Colonic mucosa (tissue), 4 donors: Measurements from ENCODE around the gene FHL2. TPM values are rescaled to one million over a fixed set of nuclear protein-coding genes. Genes with fewer than 3 reads are reported as not detected.

Experiments
- DNase-seq: peaks from one replicate; pipeline ENCODE4 v3.0.0-alpha.2; 2020
- H3K27ac ChIP-seq: fragments of 200-600 bp; one replicate; pipeline ENCODE4 v1.8.0; 2021
- H3K27me3 ChIP-seq: fragments of 200-600 bp; one replicate; pipeline ENCODE4 v1.8.0; 2021
- H3K36me3 ChIP-seq: fragments of 200-600 bp; one replicate; pipeline ENCODE4 v1.8.0; 2021
- H3K4me1 ChIP-seq: fragments of 200-600 bp; one replicate; pipeline ENCODE4 v1.8.0; 2021; ENCODE audit warnings: mild to moderate bottlenecking
- H3K4me3 ChIP-seq: fragments of 200-600 bp; one replicate; pipeline ENCODE4 v1.8.0; 2021
- H3K9ac ChIP-seq, 2 donors: one replicate each; pipeline ENCODE4 v1.7.0; 2013; ENCODE audit warnings: control low read depth in 2 of 2, low read depth in 2 of 2, low read length in 2 of 2
- H3K9me3 ChIP-seq: fragments of 200-600 bp; one replicate; pipeline ENCODE4 v1.8.0; 2021
- intact Hi-C: fragments of 100-400 bp; cut with DNase I; formaldehyde crosslinking; loops from one replicate; pipeline ENCODE4 v1.14.1; 2022
- total RNA-seq, 2 donors: library from RNA; stranded (reverse); fragmentation: NEBNext Ultra II Directional in 1 of 2; extraction: Animal tissue kit (Norgen Biotek cat#: 25700) in 1 of 2; gene quantifications; one replicate each; pipeline ENCODE4 v1.2.1, GENCODE V29; 2021
- TF ChIP-seq, protein P1 (sequence below): fragments of 200-600 bp; IDR thresholded peaks from one replicate; pipeline ENCODE4 v1.8.0; 2022; ENCODE audit warnings: antibody characterized with exemption, mild to moderate bottlenecking
- donor health status: healthy.
- donor health status: DM: no; HTN: no; CAD: no.
- donor health status: DM: no; HTN: no; CAD: no.

FHL2 gene, protein sequence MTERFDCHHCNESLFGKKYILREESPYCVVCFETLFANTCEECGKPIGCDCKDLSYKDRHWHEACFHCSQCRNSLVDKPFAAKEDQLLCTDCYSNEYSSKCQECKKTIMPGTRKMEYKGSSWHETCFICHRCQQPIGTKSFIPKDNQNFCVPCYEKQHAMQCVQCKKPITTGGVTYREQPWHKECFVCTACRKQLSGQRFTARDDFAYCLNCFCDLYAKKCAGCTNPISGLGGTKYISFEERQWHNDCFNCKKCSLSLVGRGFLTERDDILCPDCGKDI
- 100 to 1,000 TPM; 103 to 212 TPM for total RNA-seq

DNA sequence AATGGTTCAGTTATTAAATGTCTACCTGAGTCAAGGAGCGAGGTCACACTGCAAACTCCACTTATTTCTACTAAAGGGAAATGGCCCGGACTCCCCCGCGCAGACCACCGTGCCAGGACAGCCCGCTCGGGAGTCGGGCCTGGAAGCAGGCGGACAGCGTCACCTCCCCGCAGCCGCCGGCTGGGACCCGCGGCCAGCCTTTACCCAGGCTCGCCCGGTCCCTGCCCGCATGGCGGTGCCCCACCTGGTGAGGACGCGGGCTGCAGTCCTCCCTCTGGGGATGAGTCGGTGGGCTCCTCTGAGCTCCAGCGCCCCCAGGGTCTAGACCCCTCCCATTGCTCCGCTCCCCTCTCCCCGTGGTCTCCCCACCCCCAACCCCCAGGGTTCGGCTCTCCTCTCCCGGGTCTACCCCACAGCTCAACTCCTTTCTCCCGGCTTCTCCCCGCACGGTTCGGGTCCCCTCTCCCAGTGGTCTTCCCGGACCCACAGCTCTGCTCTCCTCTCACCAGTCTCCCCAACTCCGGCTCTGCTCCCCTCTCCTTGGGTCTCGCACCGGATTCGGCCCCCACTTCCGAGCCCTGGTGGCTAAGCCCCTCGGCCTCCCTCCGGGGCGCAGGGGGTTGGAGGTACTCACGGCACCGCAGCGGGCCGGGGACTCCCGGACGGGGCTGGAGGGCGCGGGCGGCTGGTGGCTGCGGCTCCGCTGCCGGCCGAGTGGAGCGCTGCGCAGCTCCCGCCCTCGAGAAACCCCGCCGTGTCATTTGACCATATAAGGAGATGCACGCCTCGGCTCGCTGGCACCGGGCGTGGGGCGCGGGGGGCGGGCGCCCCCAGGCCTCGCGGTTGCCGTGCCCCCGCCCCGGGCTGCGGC lies at the start of gene FHL2:
FHL2 (minus strand) TSS at position 716 of the 871 bp plus-strand sequence. CDS start 12,535 bp downstream, outside the sequence.
- TF ChIP-seq, protein P1, sequence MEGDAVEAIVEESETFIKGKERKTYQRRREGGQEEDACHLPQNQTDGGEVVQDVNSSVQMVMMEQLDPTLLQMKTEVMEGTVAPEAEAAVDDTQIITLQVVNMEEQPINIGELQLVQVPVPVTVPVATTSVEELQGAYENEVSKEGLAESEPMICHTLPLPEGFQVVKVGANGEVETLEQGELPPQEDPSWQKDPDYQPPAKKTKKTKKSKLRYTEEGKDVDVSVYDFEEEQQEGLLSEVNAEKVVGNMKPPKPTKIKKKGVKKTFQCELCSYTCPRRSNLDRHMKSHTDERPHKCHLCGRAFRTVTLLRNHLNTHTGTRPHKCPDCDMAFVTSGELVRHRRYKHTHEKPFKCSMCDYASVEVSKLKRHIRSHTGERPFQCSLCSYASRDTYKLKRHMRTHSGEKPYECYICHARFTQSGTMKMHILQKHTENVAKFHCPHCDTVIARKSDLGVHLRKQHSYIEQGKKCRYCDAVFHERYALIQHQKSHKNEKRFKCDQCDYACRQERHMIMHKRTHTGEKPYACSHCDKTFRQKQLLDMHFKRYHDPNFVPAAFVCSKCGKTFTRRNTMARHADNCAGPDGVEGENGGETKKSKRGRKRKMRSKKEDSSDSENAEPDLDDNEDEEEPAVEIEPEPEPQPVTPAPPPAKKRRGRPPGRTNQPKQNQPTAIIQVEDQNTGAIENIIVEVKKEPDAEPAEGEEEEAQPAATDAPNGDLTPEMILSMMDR: peak; percentile 36
- intact Hi-C loops: no loop called here
- H3K27me3 ChIP-seq: no peaks in the 10 kb centered on the region
- H3K27ac ChIP-seq: peak within 1 kb of the TSS; percentile 88
- H3K9ac ChIP-seq: peak within 1 kb of the TSS; percentile 91 to 92
- DNase-seq: peak; percentile 77
- peak within 1 kb of the TSS; percentile 77 for H3K4me3 ChIP-seq
- no peaks in the 10 kb centered on the region for H3K9me3 ChIP-seq
- no peaks in the 10 kb centered on the region for H3K36me3 ChIP-seq
- H3K4me1 ChIP-seq: peaks cover 8% of the 10 kb centered on the region

DNA sequence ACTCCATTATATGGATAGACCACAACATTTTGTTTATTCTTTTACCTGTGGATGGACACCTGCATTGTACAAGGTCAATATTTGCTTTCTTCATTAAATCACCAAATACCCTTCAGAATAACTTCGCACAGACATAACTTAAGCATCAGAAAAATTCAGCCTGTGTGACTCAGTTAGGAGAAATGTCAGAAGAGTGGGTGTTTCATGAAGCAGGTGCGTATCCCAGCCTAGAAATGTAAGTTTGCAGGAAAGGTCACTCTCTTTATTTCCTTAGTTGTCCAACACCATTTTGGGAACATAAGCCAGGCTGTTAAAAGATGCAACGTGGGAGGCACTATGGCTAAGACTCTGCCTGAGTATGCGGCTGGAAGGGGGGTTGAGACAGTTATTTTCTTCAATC lies 48.6 kb upstream of the FHL2 start:
- Histone ChIP-seq H3K9ac (no peak overlapping the region), H3K9me3 (no peaks in the 10 kb centered on the region), H3K27me3 (no peaks in the 10 kb centered on the region), H3K4me1 (peaks cover 5% of the 10 kb centered on the region), H3K4me3 (no peak overlapping the region), H3K36me3 (no peaks in the 10 kb centered on the region), H3K27ac (peak overlapping the region; percentile 87)
- intact Hi-C loops: no loop called here
- TF ChIP-seq, protein P1: no peak
- no peak for DNase-seq

DNA sequence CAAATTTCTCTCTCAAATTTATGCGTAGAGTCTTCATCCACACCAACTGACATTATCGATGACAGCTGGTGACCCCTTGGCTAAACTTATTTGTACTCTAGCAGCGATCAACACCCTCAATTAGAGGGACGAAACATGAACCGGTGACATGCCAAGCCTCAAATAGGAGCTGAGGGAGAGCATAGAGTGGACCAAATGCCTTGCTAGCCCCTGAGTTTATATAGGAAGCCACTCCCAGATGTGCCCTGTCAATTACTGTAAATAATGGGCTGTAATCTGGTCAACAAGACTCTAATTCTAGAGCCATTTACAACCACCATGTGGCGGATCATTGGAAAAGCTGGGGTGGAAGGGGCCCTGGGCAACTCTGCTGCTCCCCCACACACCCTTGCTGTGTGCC lies 47.6 kb upstream of the FHL2 start:
- Histone ChIP-seq H3K4me3 (no peak overlapping the region), H3K27ac (no peak overlapping the region), H3K9ac (no peak overlapping the region), H3K4me1 (peaks cover 5% of the 10 kb centered on the region), H3K36me3 (no peaks in the 10 kb centered on the region), H3K9me3 (no peaks in the 10 kb centered on the region), H3K27me3 (no peaks in the 10 kb centered on the region)
- DNase-seq: no peak
- TF ChIP-seq, protein P1: no peak
- intact Hi-C loops: no loop called here

DNA sequence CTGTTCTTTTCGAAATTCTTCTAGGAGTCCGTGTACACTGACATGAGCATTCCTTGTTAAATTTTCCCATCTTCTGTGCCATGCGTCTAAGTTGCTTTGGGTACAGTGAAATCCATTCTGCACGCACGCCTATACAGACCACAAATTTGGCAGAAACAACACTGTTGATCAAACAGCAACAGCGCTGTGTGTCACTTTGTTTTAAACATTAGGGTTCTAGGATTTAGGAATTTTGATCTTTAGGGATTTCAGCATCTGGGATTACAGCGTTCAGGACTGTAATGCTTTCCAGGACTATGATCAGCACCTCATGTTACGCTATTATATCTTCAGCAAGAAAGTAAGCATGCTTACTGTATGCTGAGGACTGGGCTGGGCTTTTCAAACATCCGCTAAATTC lies 47.1 kb upstream of the FHL2 start:
- intact Hi-C loops: no loop called here
- Histone ChIP-seq H3K4me1 (peaks cover 5% of the 10 kb centered on the region), H3K9ac (no peak overlapping the region), H3K27me3 (no peaks in the 10 kb centered on the region), H3K36me3 (no peaks in the 10 kb centered on the region), H3K27ac (no peak overlapping the region), H3K4me3 (no peak overlapping the region), H3K9me3 (no peaks in the 10 kb centered on the region)
- TF ChIP-seq, protein P1: no peak
- no peak for DNase-seq

DNA sequence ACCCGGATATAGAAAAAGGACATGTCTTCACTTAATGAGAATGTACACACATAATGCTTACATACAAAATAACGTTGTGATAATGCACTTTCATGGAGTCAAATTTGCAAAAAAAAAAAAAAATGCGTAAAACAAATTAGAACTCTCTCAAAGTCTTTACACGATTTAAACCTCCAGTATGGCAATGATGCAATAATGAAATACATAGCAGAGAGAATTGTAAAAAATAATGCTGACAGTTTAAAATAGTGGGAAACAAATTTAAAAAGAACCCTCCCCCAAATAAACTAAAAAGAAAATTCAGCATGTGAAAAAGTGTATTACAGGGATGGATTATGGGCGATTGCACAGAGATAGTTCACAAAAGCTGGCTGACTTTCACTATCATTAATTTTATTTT lies 46.6 kb upstream of the FHL2 start:
- no peak overlapping the region for H3K9ac ChIP-seq
- H3K27me3 ChIP-seq: no peaks in the 10 kb centered on the region
- no peak for DNase-seq
- intact Hi-C loops: no loop called here
- no peaks in the 10 kb centered on the region for H3K36me3 ChIP-seq
- TF ChIP-seq, protein P1: no peak
- H3K9me3 ChIP-seq: no peaks in the 10 kb centered on the region
- H3K27ac ChIP-seq: no peak overlapping the region
- no peak overlapping the region for H3K4me3 ChIP-seq
- peaks cover 5% of the 10 kb centered on the region for H3K4me1 ChIP-seq
